SK-N-SH (cell line): Measurements from ENCODE around the gene IGFL1.

ENCODE experiments used
- EP300 ChIP-seq, 2 experiments: IDR thresholded peaks; 2 replicates each; pipeline versions ENCODE4 v1.4.0 to v1.6.1; 2012; ENCODE audit warnings: borderline replicate concordance in 1 of 2, low read depth in 1 of 2, low read length in 1 of 2
- EZH2phosphoT487 ChIP-seq: fragments of 200-600 bp; sonication (generic); IDR thresholded peaks from 2 replicates; pipeline ENCODE4 v1.6.1; 2017; ENCODE audit warnings: low read depth, mixed run types, mild to moderate bottlenecking, antibody characterized with exemption, moderate library complexity, borderline replicate concordance
- FOXM1 ChIP-seq: IDR thresholded peaks from 2 replicates; pipeline ENCODE4 v1.4.0; 2012; ENCODE audit warnings: low read depth, mild to moderate bottlenecking
- GABPA ChIP-seq: IDR thresholded peaks from 2 replicates; pipeline ENCODE4 v1.4.0; 2012; ENCODE audit warnings: low read depth, mild to moderate bottlenecking
- NRF1 ChIP-seq: IDR thresholded peaks from 2 replicates; pipeline ENCODE4 v1.6.1; 2012; ENCODE audit warnings: low read depth, mild to moderate bottlenecking, low read length
- POLR2AphosphoS5 ChIP-seq: IDR thresholded peaks from 2 replicates; pipeline ENCODE4 v1.6.1; 2012; ENCODE audit warnings: low read depth, low read length
- RCOR1 ChIP-seq: fragments of 150-350 bp; IDR thresholded peaks from 2 replicates; pipeline ENCODE4 v1.6.1; 2017; ENCODE audit warnings: antibody characterized with exemption, low read length
- SIN3A ChIP-seq: IDR thresholded peaks from 2 replicates; pipeline ENCODE4 v1.6.1; 2012; ENCODE audit warnings: low read depth, mild to moderate bottlenecking, low read length, moderate library complexity, borderline replicate concordance
- TAF1 ChIP-seq: IDR thresholded peaks from 2 replicates; pipeline ENCODE4 v1.6.1; 2012; ENCODE audit warnings: low read depth, mild to moderate bottlenecking, low read length, moderate library complexity, borderline replicate concordance
- TF ChIP-seq, protein P1 (sequence below): IDR thresholded peaks from 2 replicates; pipeline ENCODE4 v1.6.1; 2012; ENCODE audit warnings: mild to moderate bottlenecking, low read depth, low read length, moderate library complexity
- TF ChIP-seq, protein P2 (sequence below): fragments of 200-600 bp; sonication (generic); IDR thresholded peaks from 2 replicates; pipeline ENCODE4 v1.6.1; 2017; ENCODE audit warnings: antibody characterized with exemption, mild to moderate bottlenecking, moderate library complexity
- TF ChIP-seq, protein P3 (sequence below): IDR thresholded peaks from 2 replicates; pipeline ENCODE4 v1.4.0; 2012; ENCODE audit warnings: low read depth
- TF ChIP-seq, protein P4 (sequence below): IDR thresholded peaks from 2 replicates; pipeline ENCODE4 v1.4.0; 2012; ENCODE audit warnings: low read depth, borderline replicate concordance

DNA sequence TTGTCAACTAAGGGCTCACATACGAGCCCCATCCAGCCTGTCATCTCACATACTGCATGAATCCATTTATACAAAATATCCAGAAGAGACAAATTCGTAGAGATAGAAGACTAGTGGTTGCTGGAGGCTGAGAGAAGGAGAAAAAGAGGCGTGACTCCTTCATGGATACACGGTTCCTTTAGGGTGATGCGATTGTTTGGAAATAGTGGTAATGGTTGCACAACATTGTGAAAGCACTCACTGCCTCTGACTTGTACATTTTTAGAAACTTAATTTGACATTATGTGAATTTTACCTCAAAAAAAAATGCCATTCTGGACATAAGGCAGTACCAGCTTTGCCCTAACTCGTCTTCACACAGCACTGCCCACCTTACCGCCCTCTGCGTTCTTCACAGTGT is 27.3 kb downstream of the IGFL1 start:
- TF ChIP-seq, protein P1, sequence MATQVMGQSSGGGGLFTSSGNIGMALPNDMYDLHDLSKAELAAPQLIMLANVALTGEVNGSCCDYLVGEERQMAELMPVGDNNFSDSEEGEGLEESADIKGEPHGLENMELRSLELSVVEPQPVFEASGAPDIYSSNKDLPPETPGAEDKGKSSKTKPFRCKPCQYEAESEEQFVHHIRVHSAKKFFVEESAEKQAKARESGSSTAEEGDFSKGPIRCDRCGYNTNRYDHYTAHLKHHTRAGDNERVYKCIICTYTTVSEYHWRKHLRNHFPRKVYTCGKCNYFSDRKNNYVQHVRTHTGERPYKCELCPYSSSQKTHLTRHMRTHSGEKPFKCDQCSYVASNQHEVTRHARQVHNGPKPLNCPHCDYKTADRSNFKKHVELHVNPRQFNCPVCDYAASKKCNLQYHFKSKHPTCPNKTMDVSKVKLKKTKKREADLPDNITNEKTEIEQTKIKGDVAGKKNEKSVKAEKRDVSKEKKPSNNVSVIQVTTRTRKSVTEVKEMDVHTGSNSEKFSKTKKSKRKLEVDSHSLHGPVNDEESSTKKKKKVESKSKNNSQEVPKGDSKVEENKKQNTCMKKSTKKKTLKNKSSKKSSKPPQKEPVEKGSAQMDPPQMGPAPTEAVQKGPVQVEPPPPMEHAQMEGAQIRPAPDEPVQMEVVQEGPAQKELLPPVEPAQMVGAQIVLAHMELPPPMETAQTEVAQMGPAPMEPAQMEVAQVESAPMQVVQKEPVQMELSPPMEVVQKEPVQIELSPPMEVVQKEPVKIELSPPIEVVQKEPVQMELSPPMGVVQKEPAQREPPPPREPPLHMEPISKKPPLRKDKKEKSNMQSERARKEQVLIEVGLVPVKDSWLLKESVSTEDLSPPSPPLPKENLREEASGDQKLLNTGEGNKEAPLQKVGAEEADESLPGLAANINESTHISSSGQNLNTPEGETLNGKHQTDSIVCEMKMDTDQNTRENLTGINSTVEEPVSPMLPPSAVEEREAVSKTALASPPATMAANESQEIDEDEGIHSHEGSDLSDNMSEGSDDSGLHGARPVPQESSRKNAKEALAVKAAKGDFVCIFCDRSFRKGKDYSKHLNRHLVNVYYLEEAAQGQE = no peak
- TF ChIP-seq FOXM1 = no peak
- TF ChIP-seq POLR2AphosphoS5 = no peak
- TF ChIP-seq, protein P2, sequence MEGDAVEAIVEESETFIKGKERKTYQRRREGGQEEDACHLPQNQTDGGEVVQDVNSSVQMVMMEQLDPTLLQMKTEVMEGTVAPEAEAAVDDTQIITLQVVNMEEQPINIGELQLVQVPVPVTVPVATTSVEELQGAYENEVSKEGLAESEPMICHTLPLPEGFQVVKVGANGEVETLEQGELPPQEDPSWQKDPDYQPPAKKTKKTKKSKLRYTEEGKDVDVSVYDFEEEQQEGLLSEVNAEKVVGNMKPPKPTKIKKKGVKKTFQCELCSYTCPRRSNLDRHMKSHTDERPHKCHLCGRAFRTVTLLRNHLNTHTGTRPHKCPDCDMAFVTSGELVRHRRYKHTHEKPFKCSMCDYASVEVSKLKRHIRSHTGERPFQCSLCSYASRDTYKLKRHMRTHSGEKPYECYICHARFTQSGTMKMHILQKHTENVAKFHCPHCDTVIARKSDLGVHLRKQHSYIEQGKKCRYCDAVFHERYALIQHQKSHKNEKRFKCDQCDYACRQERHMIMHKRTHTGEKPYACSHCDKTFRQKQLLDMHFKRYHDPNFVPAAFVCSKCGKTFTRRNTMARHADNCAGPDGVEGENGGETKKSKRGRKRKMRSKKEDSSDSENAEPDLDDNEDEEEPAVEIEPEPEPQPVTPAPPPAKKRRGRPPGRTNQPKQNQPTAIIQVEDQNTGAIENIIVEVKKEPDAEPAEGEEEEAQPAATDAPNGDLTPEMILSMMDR = no peak
- TF ChIP-seq, protein P3, sequence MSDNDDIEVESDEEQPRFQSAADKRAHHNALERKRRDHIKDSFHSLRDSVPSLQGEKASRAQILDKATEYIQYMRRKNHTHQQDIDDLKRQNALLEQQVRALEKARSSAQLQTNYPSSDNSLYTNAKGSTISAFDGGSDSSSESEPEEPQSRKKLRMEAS = no peak
- TF ChIP-seq SIN3A = no peak
- TF ChIP-seq, protein P4, sequence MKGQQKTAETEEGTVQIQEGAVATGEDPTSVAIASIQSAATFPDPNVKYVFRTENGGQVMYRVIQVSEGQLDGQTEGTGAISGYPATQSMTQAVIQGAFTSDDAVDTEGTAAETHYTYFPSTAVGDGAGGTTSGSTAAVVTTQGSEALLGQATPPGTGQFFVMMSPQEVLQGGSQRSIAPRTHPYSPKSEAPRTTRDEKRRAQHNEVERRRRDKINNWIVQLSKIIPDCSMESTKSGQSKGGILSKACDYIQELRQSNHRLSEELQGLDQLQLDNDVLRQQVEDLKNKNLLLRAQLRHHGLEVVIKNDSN = no peak
- TF ChIP-seq RCOR1 = no peak
- no peak for TF ChIP-seq EP300 (IDR thresholded peaks at IDR 0.05; ENCODE audit: borderline replicate concordance in 1 of 2, low read depth in 1 of 2, low read length in 1 of 2)
- TF ChIP-seq TAF1 = no peak
- no peak for TF ChIP-seq GABPA
- no peak for TF ChIP-seq EZH2phosphoT487
- no peak for TF ChIP-seq NRF1
